HEK293 (cell line): ENCODE data around the gene RPL19.

ENCODE experiments used
- ZNF2 ChIP-seq: fragments of 450-650 bp; formaldehyde crosslinking; IDR thresholded peaks from 2 replicates; pipeline ENCODE4 v1.5.1; 2016; ENCODE audit warnings: missing biosample characterization, missing genetic modification characterization
- ZNF558 ChIP-seq: fragments of 450-650 bp; formaldehyde crosslinking; IDR thresholded peaks from 2 replicates; pipeline ENCODE4 v1.5.1; 2016; ENCODE audit warnings: missing biosample characterization, missing genetic modification characterization
- TF ChIP-seq, protein P1 (sequence below): fragments of 450-650 bp; formaldehyde crosslinking; IDR thresholded peaks from 2 replicates; pipeline ENCODE4 v1.5.1; 2016; ENCODE audit warnings: missing biosample characterization, missing genetic modification characterization
- TF ChIP-seq, protein P2 (sequence below): fragments of 450-650 bp; formaldehyde crosslinking; conservative IDR thresholded peaks from 2 replicates; pipeline ENCODE4 v1.5.1; 2016; ENCODE audit warnings: low read depth, missing biosample characterization, missing genetic modification characterization

DNA sequence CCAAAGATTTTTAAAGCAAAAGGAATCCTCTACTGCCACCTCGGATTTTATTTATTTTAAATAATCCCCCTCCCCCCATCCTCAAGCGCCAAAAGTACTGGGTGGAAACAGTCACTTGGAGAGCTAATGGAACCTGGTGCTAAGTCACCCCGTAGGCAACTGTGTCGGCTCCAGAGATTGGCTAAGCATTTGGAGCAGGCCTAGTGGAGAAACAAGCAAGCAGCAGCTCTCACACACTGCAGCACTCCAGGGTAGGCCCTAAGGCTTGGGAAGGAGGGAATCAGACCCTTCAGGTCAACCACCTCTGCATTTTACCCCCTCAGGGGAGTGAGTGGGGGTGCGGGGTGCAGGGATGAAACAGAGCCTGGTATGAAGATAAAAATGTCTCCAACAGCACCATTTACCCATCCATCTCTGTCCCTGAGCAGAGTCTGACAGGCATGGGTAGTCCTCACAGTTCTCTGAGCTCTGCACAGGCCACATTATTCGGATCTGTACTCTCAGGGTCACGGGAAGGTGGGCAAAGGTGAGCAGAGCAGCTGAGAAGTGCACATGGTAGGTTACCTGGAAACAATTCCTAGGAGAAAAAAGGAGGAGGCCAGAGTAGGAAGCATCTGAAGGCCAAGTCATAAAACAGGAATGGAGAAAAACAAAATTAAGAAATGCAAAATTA lies 52.8 kb downstream of the RPL19 start:
- TF ChIP-seq, protein P1, sequence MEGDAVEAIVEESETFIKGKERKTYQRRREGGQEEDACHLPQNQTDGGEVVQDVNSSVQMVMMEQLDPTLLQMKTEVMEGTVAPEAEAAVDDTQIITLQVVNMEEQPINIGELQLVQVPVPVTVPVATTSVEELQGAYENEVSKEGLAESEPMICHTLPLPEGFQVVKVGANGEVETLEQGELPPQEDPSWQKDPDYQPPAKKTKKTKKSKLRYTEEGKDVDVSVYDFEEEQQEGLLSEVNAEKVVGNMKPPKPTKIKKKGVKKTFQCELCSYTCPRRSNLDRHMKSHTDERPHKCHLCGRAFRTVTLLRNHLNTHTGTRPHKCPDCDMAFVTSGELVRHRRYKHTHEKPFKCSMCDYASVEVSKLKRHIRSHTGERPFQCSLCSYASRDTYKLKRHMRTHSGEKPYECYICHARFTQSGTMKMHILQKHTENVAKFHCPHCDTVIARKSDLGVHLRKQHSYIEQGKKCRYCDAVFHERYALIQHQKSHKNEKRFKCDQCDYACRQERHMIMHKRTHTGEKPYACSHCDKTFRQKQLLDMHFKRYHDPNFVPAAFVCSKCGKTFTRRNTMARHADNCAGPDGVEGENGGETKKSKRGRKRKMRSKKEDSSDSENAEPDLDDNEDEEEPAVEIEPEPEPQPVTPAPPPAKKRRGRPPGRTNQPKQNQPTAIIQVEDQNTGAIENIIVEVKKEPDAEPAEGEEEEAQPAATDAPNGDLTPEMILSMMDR (tag by site-specific recombination): no peak
- TF ChIP-seq, protein P2, sequence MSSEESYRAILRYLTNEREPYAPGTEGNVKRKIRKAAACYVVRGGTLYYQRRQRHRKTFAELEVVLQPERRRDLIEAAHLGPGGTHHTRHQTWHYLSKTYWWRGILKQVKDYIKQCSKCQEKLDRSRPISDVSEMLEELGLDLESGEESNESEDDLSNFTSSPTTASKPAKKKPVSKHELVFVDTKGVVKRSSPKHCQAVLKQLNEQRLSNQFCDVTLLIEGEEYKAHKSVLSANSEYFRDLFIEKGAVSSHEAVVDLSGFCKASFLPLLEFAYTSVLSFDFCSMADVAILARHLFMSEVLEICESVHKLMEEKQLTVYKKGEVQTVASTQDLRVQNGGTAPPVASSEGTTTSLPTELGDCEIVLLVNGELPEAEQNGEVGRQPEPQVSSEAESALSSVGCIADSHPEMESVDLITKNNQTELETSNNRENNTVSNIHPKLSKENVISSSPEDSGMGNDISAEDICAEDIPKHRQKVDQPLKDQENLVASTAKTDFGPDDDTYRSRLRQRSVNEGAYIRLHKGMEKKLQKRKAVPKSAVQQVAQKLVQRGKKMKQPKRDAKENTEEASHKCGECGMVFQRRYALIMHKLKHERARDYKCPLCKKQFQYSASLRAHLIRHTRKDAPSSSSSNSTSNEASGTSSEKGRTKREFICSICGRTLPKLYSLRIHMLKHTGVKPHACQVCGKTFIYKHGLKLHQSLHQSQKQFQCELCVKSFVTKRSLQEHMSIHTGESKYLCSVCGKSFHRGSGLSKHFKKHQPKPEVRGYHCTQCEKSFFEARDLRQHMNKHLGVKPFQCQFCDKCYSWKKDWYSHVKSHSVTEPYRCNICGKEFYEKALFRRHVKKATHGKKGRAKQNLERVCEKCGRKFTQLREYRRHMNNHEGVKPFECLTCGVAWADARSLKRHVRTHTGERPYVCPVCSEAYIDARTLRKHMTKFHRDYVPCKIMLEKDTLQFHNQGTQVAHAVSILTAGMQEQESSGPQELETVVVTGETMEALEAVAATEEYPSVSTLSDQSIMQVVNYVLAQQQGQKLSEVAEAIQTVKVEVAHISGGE (tag by site-specific recombination): no peak
- TF ChIP-seq ZNF558 (tag by site-specific recombination): no peak
- TF ChIP-seq ZNF2 (tag by site-specific recombination): no peak
